Astrocyte (in vitro differentiated cells and primary cell): ENCODE results near the gene ADCY2. TPM values are rescaled to one million over a fixed set of nuclear protein-coding genes. Genes with fewer than 3 reads are reported as not detected.
A peak's percentile ranks its signal among the peaks of the same experiment; 100 is the strongest.

Experiments used
- DNase-seq: peaks from one replicate; pipeline ENCODE4 v3.0.0-alpha.2; 2010; ENCODE audit warnings: low read depth
- FAIRE-seq: peaks from 2 replicates; lab custom pipeline; 2011; peaks lifted over from hg19 to GRCh38; lab: Jason Lieb, UNC
- H2AFZ ChIP-seq: 2 replicates; pipeline ENCODE4 v1.6.0; 2012; ENCODE audit warnings: low read depth, low read length, inconsistent platforms
- H3K27ac ChIP-seq: 2 replicates; pipeline ENCODE4 v1.5.1; 2011; ENCODE audit warnings: low read depth, low read length, inconsistent platforms
- H3K27me3 ChIP-seq: 2 replicates; pipeline ENCODE4 v1.6.0; 2011; ENCODE audit warnings: low read length, inconsistent platforms; ENCODE audit not compliant: insufficient read depth
- H3K36me3 ChIP-seq: 2 replicates; pipeline ENCODE4 v1.5.1; 2011; ENCODE audit warnings: low read length, inconsistent platforms; ENCODE audit not compliant: insufficient read depth
- H3K4me1 ChIP-seq: 2 replicates; pipeline ENCODE4 v1.5.1; 2011; ENCODE audit warnings: low read length, inconsistent platforms; ENCODE audit not compliant: insufficient read depth
- H3K4me2 ChIP-seq: 2 replicates; pipeline ENCODE4 v1.6.0; 2012; ENCODE audit warnings: low read length, inconsistent platforms
- H3K4me3 ChIP-seq: 2 replicates; pipeline ENCODE4 v1.5.1; 2011; ENCODE audit warnings: low read depth, mild to moderate bottlenecking, low read length, inconsistent platforms; ENCODE audit not compliant: insufficient read depth
- H3K79me2 ChIP-seq: 2 replicates; pipeline ENCODE4 v1.6.0; 2012; ENCODE audit warnings: mild to moderate bottlenecking, low read length, inconsistent platforms; ENCODE audit not compliant: insufficient read depth
- H3K9ac ChIP-seq: 2 replicates; pipeline ENCODE4 v1.6.0; 2012; ENCODE audit warnings: mild to moderate bottlenecking, low read length, inconsistent platforms
- H3K9me3 ChIP-seq: 2 replicates; pipeline ENCODE4 v1.5.1; 2012; ENCODE audit warnings: low read depth, mild to moderate bottlenecking, low read length, inconsistent platforms; ENCODE audit not compliant: insufficient read depth
- H4K20me1 ChIP-seq: 2 replicates; pipeline ENCODE4 v1.6.0; 2012; ENCODE audit warnings: low read length, inconsistent platforms; ENCODE audit not compliant: insufficient read depth
- H3K27ac Mint-ChIP-seq: one replicate; pipeline ENCODE4 v1.8.0; 2021; ENCODE audit warnings: mild to moderate bottlenecking, mixed read lengths; ENCODE audit not compliant: unreplicated experiment
- H3K27me3 Mint-ChIP-seq: one replicate; pipeline ENCODE4 v1.8.0; 2021; ENCODE audit warnings: low read depth, mixed read lengths; ENCODE audit not compliant: unreplicated experiment
- H3K36me3 Mint-ChIP-seq: one replicate; pipeline ENCODE4 v1.8.0; 2021; ENCODE audit warnings: low read depth, mixed read lengths; ENCODE audit not compliant: unreplicated experiment
- H3K4me1 Mint-ChIP-seq: one replicate; pipeline ENCODE4 v1.8.0; 2021; ENCODE audit warnings: low read depth, mixed read lengths; ENCODE audit not compliant: unreplicated experiment
- H3K4me3 Mint-ChIP-seq: one replicate; pipeline ENCODE4 v1.8.0; 2021; ENCODE audit warnings: mild to moderate bottlenecking, moderate library complexity, mixed read lengths; ENCODE audit not compliant: unreplicated experiment
- H3K9me3 Mint-ChIP-seq: one replicate; pipeline ENCODE4 v1.8.0; 2021; ENCODE audit warnings: mild to moderate bottlenecking, mixed read lengths; ENCODE audit not compliant: unreplicated experiment
- CTCF ChIP-seq: IDR thresholded peaks from 2 replicates; pipeline ENCODE4 v1.5.1; 2011; ENCODE audit warnings: low read depth, mild to moderate bottlenecking, inconsistent platforms, low read length, moderate library complexity; ENCODE audit not compliant: insufficient read depth
- EZH2 ChIP-seq: IDR thresholded peaks from 2 replicates; pipeline ENCODE4 v1.6.1; 2012; ENCODE audit warnings: mild to moderate bottlenecking, low read length, inconsistent platforms; ENCODE audit not compliant: insufficient read depth
- total RNA-seq: library from RNA; stranded (reverse); gene quantifications from 2 replicates; pipeline ENCODE4 v1.2.1, GENCODE V29; 2021

Gene ADCY2
- total RNA-seq, 1 donor from 2014 or later: 5.7 TPM

- H3K79me2 ChIP-seq: no peaks in the 10 kb centered on the region
- Mint-ChIP-seq H3K36me3 (no peaks in the 10 kb centered on the region), H3K27me3 (peaks cover 1% of the 10 kb centered on the region), H3K9me3 (peaks cover 2% of the 10 kb centered on the region), H3K4me1 (peaks cover 25% of the 10 kb centered on the region), H3K27ac (peak overlapping the region; percentile 93), H3K4me3 (no peak overlapping the region)
- peak; percentile 15 for DNase-seq
- no peak overlapping the region for H2AFZ ChIP-seq
- TF ChIP-seq CTCF (no peak), EZH2 (no peak)
- H3K4me3 ChIP-seq: no peak overlapping the region
- H3K9me3 ChIP-seq: no peaks in the 10 kb centered on the region
- H3K36me3 ChIP-seq: no peaks in the 10 kb centered on the region
- H3K4me1 ChIP-seq: no peaks in the 10 kb centered on the region
- H3K9ac ChIP-seq: no peak overlapping the region
- H3K27ac ChIP-seq: no peak overlapping the region
- no peak overlapping the region for H3K4me2 ChIP-seq
- H3K27me3 ChIP-seq: no peaks in the 10 kb centered on the region
- H4K20me1 ChIP-seq: no peaks in the 10 kb centered on the region
- no peak for FAIRE-seq
Measured at GRCh38 chr5:7673658-7674057, 277.7 kb downstream of the ADCY2 start.

GRCh38 chr5:7676455-7676854, 280.5 kb downstream of the ADCY2 start:
- Histone ChIP-seq H3K79me2 (no peaks in the 10 kb centered on the region), H3K9ac (no peak overlapping the region), H4K20me1 (no peaks in the 10 kb centered on the region), H3K9me3 (no peaks in the 10 kb centered on the region), H3K4me2 (no peak overlapping the region), H3K27ac (no peak overlapping the region), H3K4me1 (no peaks in the 10 kb centered on the region), H3K36me3 (no peaks in the 10 kb centered on the region), H3K27me3 (no peaks in the 10 kb centered on the region), H2AFZ (no peak overlapping the region), H3K4me3 (no peak overlapping the region)
- H3K27me3 Mint-ChIP-seq: peaks cover 2% of the 10 kb centered on the region
- H3K9me3 Mint-ChIP-seq: no peaks in the 10 kb centered on the region
- TF ChIP-seq EZH2 (no peak), CTCF (no peak)
- H3K4me3 Mint-ChIP-seq: peak overlapping the region; percentile 45
- peaks cover 40% of the 10 kb centered on the region for H3K4me1 Mint-ChIP-seq
- no peak for FAIRE-seq
- H3K27ac Mint-ChIP-seq: peak overlapping the region; percentile 94
- H3K36me3 Mint-ChIP-seq: no peaks in the 10 kb centered on the region
- peak; percentile 76 for DNase-seq

GRCh38 chr5:7678030-7678429, 282.1 kb downstream of the ADCY2 start:
- H3K27me3 ChIP-seq: no peaks in the 10 kb centered on the region
- H3K27ac ChIP-seq: no peak overlapping the region
- FAIRE-seq (no peak), DNase-seq (no peak)
- H3K36me3 Mint-ChIP-seq: no peaks in the 10 kb centered on the region
- H4K20me1 ChIP-seq: no peaks in the 10 kb centered on the region
- H3K9me3 ChIP-seq: no peaks in the 10 kb centered on the region
- peaks cover 40% of the 10 kb centered on the region for H3K4me1 Mint-ChIP-seq
- H3K27me3 Mint-ChIP-seq: peaks cover 2% of the 10 kb centered on the region
- no peak for TF ChIP-seq CTCF
- no peak for TF ChIP-seq EZH2
- H3K4me3 Mint-ChIP-seq: no peak overlapping the region
- H3K4me1 ChIP-seq: no peaks in the 10 kb centered on the region
- H3K27ac Mint-ChIP-seq: no peak overlapping the region
- H3K36me3 ChIP-seq: no peaks in the 10 kb centered on the region
- no peak overlapping the region for H3K4me3 ChIP-seq
- H3K9ac ChIP-seq: no peak overlapping the region
- H3K9me3 Mint-ChIP-seq: no peaks in the 10 kb centered on the region
- H3K4me2 ChIP-seq: no peak overlapping the region
- H3K79me2 ChIP-seq: no peaks in the 10 kb centered on the region
- H2AFZ ChIP-seq: no peak overlapping the region
